Measurements from ENCODE around the gene AURKAIP1.

DNA sequence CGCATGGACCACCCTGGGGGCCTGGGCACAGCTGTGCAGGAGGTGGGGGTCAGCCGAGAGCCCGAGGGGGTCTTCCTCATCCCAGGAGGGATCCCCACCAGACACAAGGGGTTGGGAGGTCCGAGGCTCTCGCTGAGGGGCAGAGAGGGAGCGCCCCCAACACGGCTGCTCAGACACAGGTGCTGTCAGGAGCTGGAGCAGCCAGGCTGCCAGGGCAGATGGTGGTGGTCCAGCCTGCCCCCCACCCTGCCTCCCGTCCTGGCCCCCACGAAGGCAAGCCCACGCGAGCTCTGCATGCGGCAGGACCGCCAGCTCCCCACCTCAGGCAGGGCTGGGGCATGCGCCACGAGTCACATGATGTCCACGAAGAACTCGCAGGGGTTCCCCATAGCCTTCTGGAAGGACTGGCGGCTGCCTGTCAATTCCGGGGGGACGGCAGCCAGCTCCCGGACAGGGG, 39.2 kb downstream of the AURKAIP1 start:
- TF ChIP-seq, protein P1, sequence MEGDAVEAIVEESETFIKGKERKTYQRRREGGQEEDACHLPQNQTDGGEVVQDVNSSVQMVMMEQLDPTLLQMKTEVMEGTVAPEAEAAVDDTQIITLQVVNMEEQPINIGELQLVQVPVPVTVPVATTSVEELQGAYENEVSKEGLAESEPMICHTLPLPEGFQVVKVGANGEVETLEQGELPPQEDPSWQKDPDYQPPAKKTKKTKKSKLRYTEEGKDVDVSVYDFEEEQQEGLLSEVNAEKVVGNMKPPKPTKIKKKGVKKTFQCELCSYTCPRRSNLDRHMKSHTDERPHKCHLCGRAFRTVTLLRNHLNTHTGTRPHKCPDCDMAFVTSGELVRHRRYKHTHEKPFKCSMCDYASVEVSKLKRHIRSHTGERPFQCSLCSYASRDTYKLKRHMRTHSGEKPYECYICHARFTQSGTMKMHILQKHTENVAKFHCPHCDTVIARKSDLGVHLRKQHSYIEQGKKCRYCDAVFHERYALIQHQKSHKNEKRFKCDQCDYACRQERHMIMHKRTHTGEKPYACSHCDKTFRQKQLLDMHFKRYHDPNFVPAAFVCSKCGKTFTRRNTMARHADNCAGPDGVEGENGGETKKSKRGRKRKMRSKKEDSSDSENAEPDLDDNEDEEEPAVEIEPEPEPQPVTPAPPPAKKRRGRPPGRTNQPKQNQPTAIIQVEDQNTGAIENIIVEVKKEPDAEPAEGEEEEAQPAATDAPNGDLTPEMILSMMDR (IDR thresholded peaks at IDR 0.05) = no peak
- no peak for TF ChIP-seq POLR2A (IDR thresholded peaks at IDR 0.05)

All from esophagus squamous epithelium (tissue), 4 donors.